HFFc6 (cell line): ENCODE measurements around the gene MED23. TPM values are rescaled to one million over a fixed set of nuclear protein-coding genes. Genes with fewer than 3 reads are reported as not detected.

ENCODE experiments used
- DNase-seq: peaks from one replicate; pipeline ENCODE4 v3.0.0-alpha.2; 2018
- H3K27ac Mint-ChIP-seq: 2 replicates; pipeline ENCODE4 v1.8.0; 2020; ENCODE audit warnings: mild to moderate bottlenecking, mixed read lengths
- H3K27me3 Mint-ChIP-seq: 2 replicates; pipeline ENCODE4 v1.8.0; 2021; ENCODE audit warnings: mild to moderate bottlenecking, moderate library complexity, mixed read lengths; ENCODE audit not compliant: insufficient read depth
- H3K36me3 Mint-ChIP-seq: 2 replicates; pipeline ENCODE4 v1.8.0; 2021; ENCODE audit warnings: low read depth, mixed read lengths
- H3K4me1 Mint-ChIP-seq: 2 replicates; pipeline ENCODE4 v1.8.0; 2020; ENCODE audit warnings: low read depth, mixed read lengths
- H3K4me3 Mint-ChIP-seq: 2 replicates; pipeline ENCODE4 v1.8.0; 2020; ENCODE audit warnings: mild to moderate bottlenecking, moderate library complexity, mixed read lengths
- H3K9me3 Mint-ChIP-seq: 2 replicates; pipeline ENCODE4 v1.8.0; 2020; ENCODE audit warnings: mild to moderate bottlenecking, mixed read lengths
- total RNA-seq, 6 experiments: library from RNA; stranded (reverse); fragmentation: NEBNext Ultra II Directional; extraction: Animal tissue kit (Norgen Biotek cat#: 25700); gene quantifications; 2 replicates in 1 of 6; 3 replicates in 5 of 6; pipeline ENCODE4 v1.2.3, GENCODE V29; 2021
- TF ChIP-seq, protein P1 (sequence below): fragments of 200-600 bp; sonication (generic); IDR thresholded peaks from 2 replicates; pipeline ENCODE4 v1.5.0; 2021; ENCODE audit warnings: antibody characterized with exemption, mild to moderate bottlenecking

MED23 gene
- total RNA-seq, 6 experiments from 2014 or later = 20.5 to 27.3 (median 23.8) TPM

DNA sequence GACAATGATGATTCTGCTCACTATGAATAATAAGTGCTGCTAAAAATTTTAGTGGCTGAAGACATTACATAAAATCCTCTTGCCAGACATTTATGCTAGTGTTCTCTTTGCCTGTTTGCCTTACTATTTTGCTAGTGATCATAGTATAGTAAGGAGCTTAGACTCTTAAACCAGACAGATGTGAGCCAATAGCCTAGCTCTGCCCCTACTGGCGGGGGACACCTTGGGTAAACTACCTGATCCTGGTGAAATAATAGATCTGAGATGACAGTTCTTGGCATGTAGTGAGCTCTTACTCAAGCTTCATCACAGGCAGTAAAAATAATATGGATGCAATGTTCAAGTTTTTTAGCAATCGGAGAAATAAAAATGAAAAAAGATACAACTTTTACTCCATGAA, 27.9 kb upstream of the MED23 start:
- no peaks in the 10 kb centered on the region for H3K36me3 Mint-ChIP-seq
- TF ChIP-seq, protein P1, sequence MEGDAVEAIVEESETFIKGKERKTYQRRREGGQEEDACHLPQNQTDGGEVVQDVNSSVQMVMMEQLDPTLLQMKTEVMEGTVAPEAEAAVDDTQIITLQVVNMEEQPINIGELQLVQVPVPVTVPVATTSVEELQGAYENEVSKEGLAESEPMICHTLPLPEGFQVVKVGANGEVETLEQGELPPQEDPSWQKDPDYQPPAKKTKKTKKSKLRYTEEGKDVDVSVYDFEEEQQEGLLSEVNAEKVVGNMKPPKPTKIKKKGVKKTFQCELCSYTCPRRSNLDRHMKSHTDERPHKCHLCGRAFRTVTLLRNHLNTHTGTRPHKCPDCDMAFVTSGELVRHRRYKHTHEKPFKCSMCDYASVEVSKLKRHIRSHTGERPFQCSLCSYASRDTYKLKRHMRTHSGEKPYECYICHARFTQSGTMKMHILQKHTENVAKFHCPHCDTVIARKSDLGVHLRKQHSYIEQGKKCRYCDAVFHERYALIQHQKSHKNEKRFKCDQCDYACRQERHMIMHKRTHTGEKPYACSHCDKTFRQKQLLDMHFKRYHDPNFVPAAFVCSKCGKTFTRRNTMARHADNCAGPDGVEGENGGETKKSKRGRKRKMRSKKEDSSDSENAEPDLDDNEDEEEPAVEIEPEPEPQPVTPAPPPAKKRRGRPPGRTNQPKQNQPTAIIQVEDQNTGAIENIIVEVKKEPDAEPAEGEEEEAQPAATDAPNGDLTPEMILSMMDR = no peak
- no peak for DNase-seq
- H3K27me3 Mint-ChIP-seq = no peaks in the 10 kb centered on the region
- peaks cover 60% of the 10 kb centered on the region for H3K4me1 Mint-ChIP-seq
- no peaks in the 10 kb centered on the region for H3K9me3 Mint-ChIP-seq
- H3K4me3 Mint-ChIP-seq = no peak overlapping the region
- peak overlapping the region; percentile 48; the same call in 1 of the 2 replicates for H3K27ac Mint-ChIP-seq

DNA sequence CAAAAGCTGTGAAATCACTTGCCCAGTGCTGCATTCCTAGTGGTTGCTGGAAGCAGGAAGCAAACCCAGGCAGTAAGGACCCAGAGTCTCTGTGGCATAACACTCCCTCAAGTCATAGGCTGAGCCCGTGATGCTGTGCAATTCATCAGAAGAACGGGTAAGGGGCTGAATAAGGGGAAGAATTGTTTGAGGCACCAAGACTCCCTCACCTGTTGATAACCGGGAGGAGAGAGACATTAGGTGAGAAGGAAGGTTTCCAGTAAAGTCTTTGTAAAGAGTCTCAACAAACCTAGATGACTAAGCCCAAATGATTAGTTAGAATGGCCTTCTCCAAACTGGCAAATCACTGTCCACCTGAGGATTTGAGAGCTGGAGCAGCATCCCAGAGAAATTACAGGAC, 27.3 kb upstream of the MED23 start:
- Mint-ChIP-seq H3K9me3 (no peaks in the 10 kb centered on the region), H3K4me1 (peaks cover 55% of the 10 kb centered on the region), H3K4me3 (no peak overlapping the region), H3K36me3 (no peaks in the 10 kb centered on the region), H3K27me3 (no peaks in the 10 kb centered on the region), H3K27ac (no peak overlapping the region)
- TF ChIP-seq, protein P1 = no peak
- no peak for DNase-seq

DNA sequence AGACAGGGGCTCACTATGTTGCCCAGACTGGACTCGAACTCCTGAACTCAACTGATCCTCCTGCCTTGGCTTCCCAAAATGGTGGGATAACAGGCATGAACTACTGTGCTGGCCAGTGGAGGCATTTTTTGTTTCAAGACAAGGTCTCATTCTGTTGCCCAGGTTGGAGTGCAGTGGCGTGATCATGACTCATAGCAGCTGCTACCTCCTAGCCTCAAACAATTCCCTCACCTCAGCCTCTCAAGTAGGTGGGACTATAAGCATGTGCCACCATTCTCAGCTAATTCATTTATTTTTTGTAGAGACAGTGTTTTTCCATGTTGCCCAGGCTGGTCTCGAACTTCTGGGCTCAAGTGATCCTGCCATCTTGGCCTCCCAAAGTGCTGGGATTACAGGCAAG, 26.3 kb upstream of the MED23 start:
- Mint-ChIP-seq H3K4me1 (peaks cover 44% of the 10 kb centered on the region), H3K36me3 (no peaks in the 10 kb centered on the region), H3K27ac (no peak overlapping the region), H3K4me3 (no peak overlapping the region), H3K27me3 (0 out of 2 replicates have a peak, but pooled peaks cover under 1% of the 10 kb centered on the region), H3K9me3 (no peaks in the 10 kb centered on the region)
- TF ChIP-seq, protein P1 = no peak
- no peak for DNase-seq

DNA sequence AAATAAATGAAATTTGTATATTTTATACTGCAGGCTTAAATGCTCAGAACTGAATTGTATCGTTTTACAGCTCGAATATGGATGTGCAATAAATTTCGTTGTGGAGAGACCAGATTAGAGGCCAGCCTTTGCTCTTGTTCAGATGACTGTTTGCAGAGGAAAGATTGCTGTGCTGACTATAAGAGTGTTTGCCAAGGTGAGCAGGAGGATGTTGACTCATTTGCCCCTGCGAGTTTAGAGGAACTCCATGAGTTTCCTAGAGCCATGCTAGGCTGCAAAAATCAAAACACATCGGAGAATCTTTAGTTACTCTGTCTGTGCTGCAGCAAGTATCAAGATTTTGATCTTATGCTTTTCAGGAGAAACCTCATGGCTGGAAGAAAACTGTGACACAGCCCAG, 24.4 kb upstream of the MED23 start:
- TF ChIP-seq, protein P1 = no peak
- Mint-ChIP-seq H3K9me3 (no peaks in the 10 kb centered on the region), H3K4me1 (peaks cover 28% of the 10 kb centered on the region), H3K27me3 (0 out of 2 replicates have a peak, but pooled peaks cover 1% of the 10 kb centered on the region), H3K36me3 (no peaks in the 10 kb centered on the region), H3K4me3 (no peak overlapping the region), H3K27ac (no peak overlapping the region)
- peak; percentile 9 for DNase-seq

GRCh38 chr6:131651782-131652181, 23.7 kb upstream of the MED23 start:
- no peak for DNase-seq
- peaks cover 22% of the 10 kb centered on the region for H3K4me1 Mint-ChIP-seq
- no peak overlapping the region for H3K4me3 Mint-ChIP-seq
- H3K9me3 Mint-ChIP-seq = no peaks in the 10 kb centered on the region
- H3K27ac Mint-ChIP-seq = no peak overlapping the region
- TF ChIP-seq, protein P1 = no peak
- 0 out of 2 replicates have a peak, but pooled peaks cover 1% of the 10 kb centered on the region for H3K27me3 Mint-ChIP-seq
- no peaks in the 10 kb centered on the region for H3K36me3 Mint-ChIP-seq

DNA sequence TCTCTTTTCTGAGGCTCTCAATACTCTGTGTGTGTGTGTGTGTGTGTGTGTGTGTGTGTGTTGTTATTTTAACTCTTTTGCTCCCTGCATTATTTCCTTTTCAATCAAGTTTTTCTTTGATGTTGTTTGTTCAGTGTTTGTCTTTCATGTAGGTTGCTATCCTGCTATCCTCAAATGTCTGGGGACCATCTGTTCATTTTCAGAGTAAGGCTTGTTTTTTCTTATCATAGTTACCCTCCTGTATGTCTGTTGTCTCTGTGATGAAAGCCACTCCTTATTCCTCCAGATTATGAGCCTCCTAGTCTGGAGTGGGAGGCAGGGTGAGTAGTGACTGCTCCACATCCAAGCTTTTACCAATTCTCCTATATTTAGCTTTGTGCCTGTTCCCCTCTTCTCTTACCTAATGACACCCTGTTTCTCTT, 18.2 kb upstream of the MED23 start:
- Mint-ChIP-seq H3K27me3 (0 out of 2 replicates have a peak, but pooled peaks cover 1% of the 10 kb centered on the region), H3K4me1 (no peaks in the 10 kb centered on the region), H3K4me3 (no peak overlapping the region), H3K27ac (no peak overlapping the region), H3K9me3 (no peaks in the 10 kb centered on the region), H3K36me3 (no peaks in the 10 kb centered on the region)
- TF ChIP-seq, protein P1 = no peak
- no peak for DNase-seq
